Lung (tissue), 12 donors: Measurements from ENCODE around the gene NCAM1. TPM values are rescaled to one million over a fixed set of nuclear protein-coding genes. Genes with fewer than 3 reads are reported as not detected.

Experiments
- ATAC-seq: fragments of 200-7000 bp; cut with Tn5 transposase; one replicate; pipeline ENCODE4 v1.9.1; 2020; ENCODE audit warnings: moderate number of reproducible peaks; ENCODE audit not compliant: insufficient read depth, low FRiP score
- DNase-seq, 3 donors: peaks; one replicate each; pipeline ENCODE4 v3.0.0-alpha.2; 2013 to 2017
- H3K27ac ChIP-seq, 2 donors: one replicate each; pipeline ENCODE4 v1.5.1; 2013; ENCODE audit warnings: mild to moderate bottlenecking in 2 of 2, moderate library complexity in 2 of 2, control low read depth in 1 of 2, inconsistent platforms in 1 of 2, low read depth in 1 of 2, low read length in 1 of 2
- H3K27me3 ChIP-seq, 3 donors: one replicate each; pipeline ENCODE4 v1.5.1; 2013; ENCODE audit warnings: low read length in 2 of 3; ENCODE audit not compliant: control insufficient read depth in 3 of 3, insufficient read depth in 3 of 3
- H3K36me3 ChIP-seq, 4 donors: one replicate each; pipeline ENCODE4 v1.5.1; 2013; ENCODE audit warnings: low read length in 4 of 4, mild to moderate bottlenecking in 1 of 4, moderate library complexity in 1 of 4; ENCODE audit not compliant: control insufficient read depth in 4 of 4, insufficient read depth in 4 of 4
- H3K4me1 ChIP-seq, 5 donors: one replicate each; pipeline ENCODE4 v1.5.1; 2013; ENCODE audit warnings: low read length in 5 of 5, mild to moderate bottlenecking in 2 of 5, moderate library complexity in 1 of 5; ENCODE audit not compliant: control insufficient read depth in 5 of 5, insufficient read depth in 5 of 5
- H3K4me3 ChIP-seq: one replicate; pipeline ENCODE4 v1.5.1; 2013; ENCODE audit warnings: mild to moderate bottlenecking, control low read depth, moderate library complexity
- H3K9ac ChIP-seq, 2 donors: one replicate each; pipeline ENCODE4 v1.5.1; 2013; ENCODE audit warnings: low read length in 2 of 2, control low read depth in 1 of 2; ENCODE audit not compliant: insufficient read depth in 1 of 2
- H3K9me3 ChIP-seq, 4 donors: one replicate each; pipeline ENCODE4 v1.5.1; 2013; ENCODE audit warnings: low read length in 3 of 4, mild to moderate bottlenecking in 1 of 4, moderate library complexity in 1 of 4; ENCODE audit not compliant: control insufficient read depth in 4 of 4, insufficient read depth in 3 of 4
- CTCF ChIP-seq: IDR thresholded peaks from 2 replicates; pipeline ENCODE4 v1.5.1; 2012; ENCODE audit warnings: mild to moderate bottlenecking; ENCODE audit errors: control extremely low read depth, extremely low read depth
- WGBS, 2 donors: extraction: QIAGEN DNeasy Blood & Tissue Kit; methylation state at CpG; one replicate each; pipeline ENCODE4 v1.1.7; 2013; 5-methylcytosine and 5-hydroxymethylcytosine counted together
- polyA plus RNA-seq, 2 donors: library from polyadenylated mRNA; stranded (reverse); fragments of 200-250 nt; gene quantifications; one replicate each; pipeline ENCODE4 v1.2.1, GENCODE V29; 2013
- total RNA-seq, 2 donors: library from RNA; depleted of rRNA in 1 of 2; stranded (reverse); fragments of >200 nt in 1 of 2; gene quantifications; one replicate each; pipeline ENCODE4 v1.2.1, GENCODE V29; 2014 to 2021
- donor health status: control.
- donor health status: control.
- donor health status: Bipolar disorder and iron deficiency.
- donor health status: healthy.
- donor health status: DM: yes; HTN: yes; CAD: no.

Gene NCAM1
- total and polyA plus RNA-seq, 4 donors, result 0.28 to 36.5 (median 2.4) TPM

DNA sequence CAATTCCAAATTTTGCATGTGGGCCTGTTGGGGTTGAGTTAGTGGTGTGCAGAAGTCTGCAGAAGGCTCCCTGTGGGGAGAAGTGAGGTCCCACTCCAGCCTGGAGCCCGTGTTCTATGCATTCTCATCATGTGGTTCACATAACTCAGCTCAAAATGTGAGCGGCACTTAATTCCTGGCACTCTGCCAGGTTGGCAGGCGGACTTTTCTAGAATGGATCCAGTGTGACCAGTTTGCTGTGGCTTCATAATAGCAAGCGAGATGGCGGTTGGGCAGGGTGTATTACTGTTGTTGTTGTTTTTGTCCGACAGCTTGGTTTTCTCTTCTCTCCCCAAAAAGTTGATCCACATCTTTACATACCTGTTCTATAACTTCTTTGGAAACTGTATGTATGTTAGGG is 206.4 kb downstream of the NCAM1 start:
- TF ChIP-seq CTCF, result no peak
- peaks cover 0 to 3% (median 0%) of the 10 kb centered on the region in 3 donors for H3K27me3 ChIP-seq
- ATAC-seq (no peak), DNase-seq (peak in 2 of 3 donors; percentile 44 to 60)
- no peak overlapping the region for H3K4me3 ChIP-seq
- H3K9me3 ChIP-seq, result no peaks in the 10 kb centered on the region
- WGBS, 2 donors, result 66 to 83% methylated on average over 6 of the region's 6 CpGs
- no peak overlapping the region for H3K9ac ChIP-seq
- H3K4me1 ChIP-seq, result peaks cover 0 to 21% (median 11%) of the 10 kb centered on the region in 5 donors
- no peaks in the 10 kb centered on the region for H3K36me3 ChIP-seq
- no peak overlapping the region for H3K27ac ChIP-seq

- Histone ChIP-seq H3K4me1 (peaks cover 0 to 17% (median 7%) of the 10 kb centered on the region in 5 donors), H3K9ac (no peak overlapping the region), H3K27me3 (peaks cover 0 to 3% (median 0%) of the 10 kb centered on the region in 3 donors), H3K27ac (no peak overlapping the region), H3K4me3 (no peak overlapping the region), H3K9me3 (no peaks in the 10 kb centered on the region), H3K36me3 (no peaks in the 10 kb centered on the region)
- DNase-seq (no peak), ATAC-seq (no peak)
- WGBS, 2 donors, result 61 to 69% methylated on average over 13 of the region's 13 CpGs
- TF ChIP-seq CTCF, result no peak
Measured at GRCh38 chr11:113168354-113169342, 207.4 kb downstream of the NCAM1 start.

DNA sequence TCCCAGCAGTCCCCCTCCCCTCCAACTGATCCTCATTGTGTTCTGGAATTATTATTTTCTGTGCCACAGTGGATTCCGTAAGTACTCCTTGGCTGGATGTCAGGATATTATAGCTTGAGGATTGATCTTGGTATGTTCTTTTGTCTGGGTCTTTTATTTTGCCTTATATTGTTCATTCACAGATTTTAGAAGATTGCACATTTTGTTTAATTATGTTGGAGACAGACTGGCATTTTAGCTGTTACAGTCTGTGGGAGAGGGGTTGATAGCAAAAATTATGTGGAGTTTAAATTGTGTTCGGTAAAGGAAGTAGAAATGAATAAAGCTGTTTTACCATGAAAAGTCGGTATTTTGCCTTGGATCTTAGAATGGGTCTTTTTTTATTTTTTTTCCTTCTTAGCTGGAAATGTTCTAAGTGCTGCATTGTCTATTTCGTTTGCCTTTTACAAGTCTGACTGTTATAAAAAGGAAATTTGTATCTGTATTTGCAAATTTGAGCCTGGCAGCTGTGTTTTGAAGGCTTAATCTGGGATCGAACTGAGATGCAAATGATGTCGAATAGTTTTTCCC is 211.2 kb downstream of the NCAM1 start:
- DNase-seq (no peak), ATAC-seq (no peak)
- H3K4me3 ChIP-seq, result no peak overlapping the region
- no peak overlapping the region for H3K27ac ChIP-seq
- 81 to 88% methylated on average over 6 of the region's 6 CpGs for WGBS, 2 donors
- no peak overlapping the region for H3K9ac ChIP-seq
- no peaks in the 10 kb centered on the region for H3K36me3 ChIP-seq
- peaks cover 0 to 3% (median 0%) of the 10 kb centered on the region in 3 donors for H3K27me3 ChIP-seq
- H3K9me3 ChIP-seq, result no peaks in the 10 kb centered on the region
- H3K4me1 ChIP-seq, result peaks cover 0 to 27% (median 14%) of the 10 kb centered on the region in 5 donors
- no peak for TF ChIP-seq CTCF
